Tongue (tissue), 2 donors: ENCODE results near the gene ZNF248. TPM values are rescaled to one million over a fixed set of nuclear protein-coding genes. Genes with fewer than 3 reads are reported as not detected.

ENCODE experiments used
- DNase-seq: peaks from one replicate; pipeline ENCODE4 v3.0.0-alpha.2; 2015
- total RNA-seq: library from RNA; depleted of rRNA; stranded (reverse); fragments of >200 nt; gene quantifications from one replicate; pipeline ENCODE4 v1.2.3, GENCODE V29; 2014

Gene ZNF248
- total RNA-seq, 1 donor from 2014 or later, result 28.9 TPM

GRCh38 chr10:37821237-37821636, 36.2 kb downstream of the ZNF248 start:
- no peak for DNase-seq

- no peak for DNase-seq
These were observed 37.6 kb downstream of the ZNF248 start for GRCh38 chr10:37819797-37820196.

GRCh38 chr10:37816290-37816689, 41.1 kb downstream of the ZNF248 start:
- DNase-seq, result no peak

- no peak for DNase-seq
These were observed 43.6 kb downstream of the ZNF248 start for GRCh38 chr10:37813763-37814162.

GRCh38 chr10:37812290-37812689, 45.1 kb downstream of the ZNF248 start:
- DNase-seq, result no peak

GRCh38 chr10:37803269-37803668, 54.1 kb downstream of the ZNF248 start:
- DNase-seq, result no peak

GRCh38 chr10:37801557-37801956, 55.9 kb downstream of the ZNF248 start:
- no peak for DNase-seq

- DNase-seq, result no peak
These were observed 63.0 kb downstream of the ZNF248 start for GRCh38 chr10:37794305-37794976.

- no peak for DNase-seq
These were observed 67.8 kb downstream of the ZNF248 start for GRCh38 chr10:37789590-37789989.

- DNase-seq, result no peak
These were observed 72.7 kb downstream of the ZNF248 start for GRCh38 chr10:37784678-37785077.

GRCh38 chr10:37780536-37780935, 76.9 kb downstream of the ZNF248 start:
- DNase-seq, result no peak

GRCh38 chr10:37777056-37777455, 80.4 kb downstream of the ZNF248 start:
- no peak for DNase-seq

GRCh38 chr10:37775612-37776011, 81.8 kb downstream of the ZNF248 start:
- no peak for DNase-seq

GRCh38 chr10:37774351-37774750, 83.1 kb downstream of the ZNF248 start:
- no peak for DNase-seq

- no peak for DNase-seq
These were observed 92.2 kb downstream of the ZNF248 start for GRCh38 chr10:37765216-37765615.

- DNase-seq, result no peak
These were observed 94.3 kb downstream of the ZNF248 start for GRCh38 chr10:37763132-37763531.

- DNase-seq, result no peak
These were observed 95.1 kb downstream of the ZNF248 start for GRCh38 chr10:37762287-37762686.

GRCh38 chr10:37760817-37761216, 96.6 kb downstream of the ZNF248 start:
- no peak for DNase-seq

GRCh38 chr10:37758074-37758473, 99.3 kb downstream of the ZNF248 start:
- no peak for DNase-seq

- no peak for DNase-seq
These were observed 102.7 kb downstream of the ZNF248 start for GRCh38 chr10:37754538-37755323.

- DNase-seq, result no peak
These were observed 105.0 kb downstream of the ZNF248 start for GRCh38 chr10:37752334-37752875.

GRCh38 chr10:37748170-37748569, 109.2 kb downstream of the ZNF248 start:
- no peak for DNase-seq

- DNase-seq, result no peak
These were observed 110.3 kb downstream of the ZNF248 start for GRCh38 chr10:37747081-37747480.

GRCh38 chr10:37741831-37742230, 115.6 kb downstream of the ZNF248 start:
- no peak for DNase-seq
